Measurements from ENCODE around the gene DNLZ.
"Not testable (repeated sequence)": the region's sequence is repeated elsewhere in the genome, so short reads cannot be mapped to it uniquely, and the experiment has no call there.

DNLZ gene

DNA sequence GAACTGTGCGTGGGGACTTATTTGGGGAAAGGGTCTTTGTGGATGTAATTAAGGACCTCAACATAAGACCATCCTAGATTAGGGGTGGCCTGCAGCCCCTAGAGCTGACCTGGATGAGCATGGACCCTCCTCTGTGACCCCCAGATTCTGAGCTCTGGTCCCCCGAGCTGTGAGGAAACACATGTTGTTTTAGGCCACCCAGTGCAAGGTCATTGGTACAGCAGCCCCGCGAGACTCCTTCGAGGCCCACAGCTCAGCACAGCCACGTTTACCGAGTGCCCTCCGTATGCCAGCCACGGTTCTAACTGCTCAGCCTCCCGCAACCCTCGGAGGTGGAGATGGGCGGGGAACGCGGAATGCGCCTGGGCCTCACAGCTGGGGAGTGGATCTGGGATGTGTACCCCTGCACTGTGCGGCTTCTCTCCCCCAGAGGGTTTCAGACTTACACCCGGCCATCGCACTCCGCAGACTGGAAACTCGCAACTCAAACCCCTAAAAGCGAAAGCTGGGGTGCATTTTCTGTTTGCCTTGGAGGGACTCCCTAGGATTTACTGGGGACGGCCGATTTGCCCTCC, 40.7 kb downstream of the DNLZ start:
- TF ChIP-seq, protein P1, sequence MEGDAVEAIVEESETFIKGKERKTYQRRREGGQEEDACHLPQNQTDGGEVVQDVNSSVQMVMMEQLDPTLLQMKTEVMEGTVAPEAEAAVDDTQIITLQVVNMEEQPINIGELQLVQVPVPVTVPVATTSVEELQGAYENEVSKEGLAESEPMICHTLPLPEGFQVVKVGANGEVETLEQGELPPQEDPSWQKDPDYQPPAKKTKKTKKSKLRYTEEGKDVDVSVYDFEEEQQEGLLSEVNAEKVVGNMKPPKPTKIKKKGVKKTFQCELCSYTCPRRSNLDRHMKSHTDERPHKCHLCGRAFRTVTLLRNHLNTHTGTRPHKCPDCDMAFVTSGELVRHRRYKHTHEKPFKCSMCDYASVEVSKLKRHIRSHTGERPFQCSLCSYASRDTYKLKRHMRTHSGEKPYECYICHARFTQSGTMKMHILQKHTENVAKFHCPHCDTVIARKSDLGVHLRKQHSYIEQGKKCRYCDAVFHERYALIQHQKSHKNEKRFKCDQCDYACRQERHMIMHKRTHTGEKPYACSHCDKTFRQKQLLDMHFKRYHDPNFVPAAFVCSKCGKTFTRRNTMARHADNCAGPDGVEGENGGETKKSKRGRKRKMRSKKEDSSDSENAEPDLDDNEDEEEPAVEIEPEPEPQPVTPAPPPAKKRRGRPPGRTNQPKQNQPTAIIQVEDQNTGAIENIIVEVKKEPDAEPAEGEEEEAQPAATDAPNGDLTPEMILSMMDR (IDR thresholded peaks at IDR 0.05), result no peak
- no peak overlapping the region for H3K4me3 Mint-ChIP-seq
- H3K4me1 Mint-ChIP-seq, result peaks cover 57% of the 10 kb centered on the region
- peaks cover 12% of the 10 kb centered on the region for H3K27me3 Mint-ChIP-seq (ENCODE audit: low read depth, poor library complexity)
- no peak for DNase-seq
- peaks cover 15% of the 10 kb centered on the region for H3K9me3 Mint-ChIP-seq
- H3K27ac Mint-ChIP-seq, result no peak overlapping the region
- H3K36me3 Mint-ChIP-seq (ENCODE audit: low read depth), result no peaks in the 10 kb centered on the region

DNA sequence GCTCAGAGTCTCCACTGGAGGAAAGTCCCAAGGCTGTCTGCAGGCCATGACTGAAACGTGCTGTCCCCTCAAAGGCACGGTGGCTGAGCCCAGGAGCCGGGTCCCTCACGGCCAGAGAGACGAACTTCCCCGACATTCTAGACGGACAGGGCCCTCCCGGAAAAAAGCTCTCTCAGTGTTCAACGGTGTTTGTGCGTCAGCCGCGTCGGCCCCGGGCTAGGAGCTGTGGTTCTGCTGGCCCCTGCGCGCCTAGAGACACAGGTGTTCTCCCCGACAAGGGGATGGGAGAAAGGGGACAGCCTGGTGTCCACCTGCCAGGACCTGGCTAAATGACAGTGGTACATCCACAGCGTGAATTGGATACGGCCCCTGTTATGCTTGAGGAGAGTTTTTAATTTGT, 42.0 kb downstream of the DNLZ start:
- no peak for DNase-seq
- Mint-ChIP-seq H3K4me1 (peaks cover 64% of the 10 kb centered on the region), H3K4me3 (no peak overlapping the region), H3K36me3 (ENCODE audit: low read depth) (no peaks in the 10 kb centered on the region), H3K9me3 (peaks cover 17% of the 10 kb centered on the region), H3K27me3 (ENCODE audit: low read depth, poor library complexity) (peaks cover 12% of the 10 kb centered on the region), H3K27ac (no peak overlapping the region)
- TF ChIP-seq, protein P1 (IDR thresholded peaks at IDR 0.05), result no peak

DNA sequence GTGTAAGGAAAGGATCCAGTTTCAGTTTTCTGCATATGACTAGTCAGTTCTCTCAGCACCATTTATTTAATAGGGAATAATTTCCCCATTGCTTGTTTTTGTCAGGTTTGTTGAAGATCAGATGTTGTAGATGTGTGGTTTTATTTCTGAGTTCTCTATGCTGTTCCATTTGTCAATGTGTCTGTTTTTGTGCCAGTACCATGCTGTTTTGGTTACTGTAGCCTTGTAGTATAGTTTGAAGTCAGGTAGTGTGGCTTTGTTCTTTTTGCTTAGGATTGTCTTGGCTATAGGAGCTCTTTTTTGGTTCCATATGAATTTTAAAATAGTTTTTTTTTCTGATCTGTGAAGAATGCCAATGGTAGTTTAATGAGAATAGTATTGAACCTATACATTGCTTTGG, 42.6 kb downstream of the DNLZ start:
- not testable (repeated sequence) for H3K27ac Mint-ChIP-seq; H3K36me3 Mint-ChIP-seq (ENCODE audit: low read depth); H3K4me3 Mint-ChIP-seq; DNase-seq
- Mint-ChIP-seq H3K9me3 (peaks cover 23% of the 10 kb centered on the region), H3K4me1 (peaks cover 58% of the 10 kb centered on the region), H3K27me3 (ENCODE audit: low read depth, poor library complexity) (peaks cover 16% of the 10 kb centered on the region)

DNA sequence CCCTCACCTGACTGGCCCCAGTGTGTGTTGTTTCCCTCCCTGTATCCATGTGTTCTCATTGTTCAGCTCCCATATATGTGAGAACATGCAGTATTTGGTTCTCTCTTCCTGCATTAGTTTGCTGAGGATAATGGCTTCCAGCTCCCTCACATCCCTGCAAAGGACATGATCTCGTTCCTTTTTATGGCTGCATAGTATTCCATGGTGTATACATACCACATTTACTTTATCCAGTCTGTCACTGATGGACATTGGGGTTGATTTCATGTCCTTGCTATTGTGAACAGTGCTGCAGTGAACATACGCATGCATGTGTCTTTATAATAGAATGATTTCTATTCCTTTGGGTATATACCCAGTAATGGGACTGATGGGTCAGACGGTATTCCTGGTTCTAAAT, 43.6 kb downstream of the DNLZ start:
- H3K36me3 Mint-ChIP-seq (ENCODE audit: low read depth); H3K4me3 Mint-ChIP-seq; H3K27ac Mint-ChIP-seq; DNase-seq: not testable (repeated sequence)
- H3K27me3 Mint-ChIP-seq (ENCODE audit: low read depth, poor library complexity), result peaks cover 12% of the 10 kb centered on the region
- H3K4me1 Mint-ChIP-seq, result peaks cover 48% of the 10 kb centered on the region
- H3K9me3 Mint-ChIP-seq, result peaks cover 33% of the 10 kb centered on the region

DNA sequence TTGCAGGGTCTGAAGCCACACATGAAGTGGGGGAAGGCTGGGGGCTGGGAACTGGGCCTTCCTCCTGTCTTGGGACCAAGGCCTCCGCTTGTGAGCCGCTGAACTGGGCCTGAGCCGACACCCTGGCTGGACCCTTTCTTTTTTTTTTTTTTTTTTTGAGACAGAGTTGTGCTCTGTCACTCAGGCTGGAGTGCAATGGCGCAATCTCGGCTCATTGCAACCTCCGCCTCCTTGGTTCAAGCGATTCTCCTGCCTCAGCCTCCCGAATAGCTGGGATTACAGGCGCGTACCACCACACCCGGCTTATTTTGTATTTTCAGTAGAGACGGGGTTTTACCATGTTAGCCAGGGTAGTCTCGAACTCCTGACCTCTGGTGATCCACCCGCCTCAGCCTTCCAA, 44.3 kb downstream of the DNLZ start:
- Mint-ChIP-seq H3K9me3 (peaks cover 41% of the 10 kb centered on the region), H3K27me3 (ENCODE audit: low read depth, poor library complexity) (peaks cover 12% of the 10 kb centered on the region), H3K4me1 (peaks cover 46% of the 10 kb centered on the region)
- H3K4me3 Mint-ChIP-seq; H3K27ac Mint-ChIP-seq; DNase-seq; H3K36me3 Mint-ChIP-seq (ENCODE audit: low read depth): not testable (repeated sequence)

DNA sequence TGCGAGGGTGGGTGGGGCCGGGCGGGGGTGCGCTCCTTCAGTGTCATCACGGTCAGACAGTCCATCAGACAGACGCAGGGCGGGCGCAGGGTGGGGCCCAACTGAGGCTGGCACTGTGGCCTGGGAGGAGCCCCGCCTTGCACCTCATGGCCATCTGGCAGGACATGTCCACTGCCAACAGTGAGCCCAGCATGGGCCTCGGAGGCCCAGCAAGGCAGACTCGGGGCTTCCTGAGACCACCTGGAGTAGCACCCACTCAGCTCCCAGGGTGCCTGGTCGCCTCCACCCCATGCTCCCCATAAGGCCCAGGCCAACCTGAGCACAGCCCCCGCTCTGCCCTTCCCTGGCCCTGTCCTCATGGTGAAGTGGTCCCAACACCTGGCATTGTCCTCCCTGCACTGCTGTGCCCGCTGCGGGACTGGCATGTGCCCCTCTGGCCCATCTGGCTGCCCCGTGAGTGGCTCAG, 44.7 kb downstream of the DNLZ start:
- no peak overlapping the region for H3K27ac Mint-ChIP-seq
- no peak for DNase-seq
- H3K36me3 Mint-ChIP-seq (ENCODE audit: low read depth), result peaks cover 7% of the 10 kb centered on the region
- H3K4me1 Mint-ChIP-seq, result peaks cover 43% of the 10 kb centered on the region
- H3K9me3 Mint-ChIP-seq, result peaks cover 41% of the 10 kb centered on the region
- H3K4me3 Mint-ChIP-seq, result no peak overlapping the region
- H3K27me3 Mint-ChIP-seq (ENCODE audit: low read depth, poor library complexity), result peaks cover 12% of the 10 kb centered on the region
- TF ChIP-seq, protein P1 (IDR thresholded peaks at IDR 0.05), result no peak

DNA sequence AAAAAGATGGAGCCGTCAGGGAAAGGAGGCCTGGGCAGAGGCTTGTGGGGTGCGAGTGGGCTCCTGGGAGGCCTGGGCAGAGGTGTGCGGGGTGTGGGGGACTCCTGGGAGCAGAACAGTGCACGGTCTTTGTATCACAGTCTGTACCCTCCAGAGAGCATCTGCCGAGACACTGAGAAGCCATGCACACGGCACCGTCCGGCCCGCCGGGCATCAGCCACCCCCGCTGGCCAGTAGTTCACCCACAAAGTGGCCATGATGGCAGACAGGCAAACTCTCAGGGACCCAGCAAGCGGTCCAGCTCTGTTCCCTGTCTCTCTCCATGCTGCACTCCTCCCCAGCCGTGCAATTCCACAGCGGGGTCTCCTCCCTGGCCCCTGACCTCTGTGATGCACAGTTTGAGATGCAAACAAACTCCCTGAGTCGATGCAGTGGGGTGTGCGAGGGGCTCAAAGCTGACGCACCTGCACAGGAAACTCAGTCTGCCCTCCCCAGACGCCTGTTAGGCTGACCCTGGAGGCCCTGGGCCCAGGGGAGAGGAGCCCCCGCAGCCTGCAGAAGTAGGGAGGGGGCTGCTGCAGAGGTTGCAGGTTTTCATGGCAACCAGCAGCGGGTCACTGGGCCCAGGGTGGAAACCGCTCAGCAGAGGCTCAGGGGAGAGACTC, 45.3 kb downstream of the DNLZ start:
- Mint-ChIP-seq H3K9me3 (peaks cover 41% of the 10 kb centered on the region), H3K4me3 (no peak overlapping the region), H3K27me3 (ENCODE audit: low read depth, poor library complexity) (peaks cover 12% of the 10 kb centered on the region), H3K27ac (no peak overlapping the region), H3K36me3 (ENCODE audit: low read depth) (peaks cover 7% of the 10 kb centered on the region), H3K4me1 (peaks cover 38% of the 10 kb centered on the region)
- TF ChIP-seq, protein P1 (IDR thresholded peaks at IDR 0.05), result no peak
- DNase-seq, result no peak

All from nephron progenitor cell (in vitro differentiated cells).